Right atrium auricular region (tissue), 2 donors: Measurements from ENCODE around the gene CEP128. TPM values are rescaled to one million over a fixed set of nuclear protein-coding genes. Genes with fewer than 3 reads are reported as not detected.

Experiments used
- DNase-seq: peaks from one replicate; pipeline ENCODE4 v3.0.0-alpha.2; 2019; ENCODE audit warnings: low spot score
- H3K27ac ChIP-seq, 2 donors: fragments of 200-600 bp; sonication (generic); 1 replicate in 1 of 2; 2 replicates in 1 of 2; pipeline ENCODE4 v1.5.1; 2016 to 2019
- H3K27me3 ChIP-seq, 2 donors: fragments of 200-600 bp; sonication (generic); one replicate each; pipeline versions ENCODE4 v1.5.1 to v1.6.0; 2017 to 2019
- H3K36me3 ChIP-seq: fragments of 200-600 bp; sonication (generic); one replicate; pipeline ENCODE4 v1.5.1; 2016
- H3K4me1 ChIP-seq, 2 donors: fragments of 200-600 bp; sonication (generic); one replicate each; pipeline versions ENCODE4 v1.5.1 to v1.6.0; 2017 to 2019
- H3K4me3 ChIP-seq, 2 donors: fragments of 200-600 bp; sonication (generic); 1 replicate in 1 of 2; 2 replicates in 1 of 2; pipeline ENCODE4 v1.5.1; 2017 to 2019; ENCODE audit warnings: mild to moderate bottlenecking in 1 of 2, moderate library complexity in 1 of 2
- H3K9me3 ChIP-seq, 2 donors: fragments of 200-600 bp; sonication (generic); one replicate each; pipeline ENCODE4 v1.5.1; 2019
- total RNA-seq, 2 donors: library from RNA; depleted of rRNA; stranded (reverse); fragments of >200 nt; gene quantifications; one replicate each; pipeline ENCODE4 v1.1.0, GENCODE V29; 2016
- TF ChIP-seq, protein P1 (sequence below), 2 donors: fragments of 200-600 bp; sonication (generic); IDR thresholded peaks; one replicate each; pipeline ENCODE4 v1.5.1; 2019; ENCODE audit warnings: antibody characterized with exemption in 2 of 2

CEP128 gene
- total RNA-seq: 1 to 10 TPM; 1.3 to 2.7 TPM

- Histone ChIP-seq H3K36me3 (no peaks in the 10 kb centered on the region), H3K4me1 (peaks cover 0 to 15% of the 10 kb centered on the region in 2 donors), H3K27me3 (no peaks in the 10 kb centered on the region), H3K9me3 (no peaks in the 10 kb centered on the region), H3K27ac (peak within 1 kb of the TSS; percentile 67 to 72), H3K4me3 (peak within 1 kb of the TSS; percentile 51 to 76)
- TF ChIP-seq, protein P1, sequence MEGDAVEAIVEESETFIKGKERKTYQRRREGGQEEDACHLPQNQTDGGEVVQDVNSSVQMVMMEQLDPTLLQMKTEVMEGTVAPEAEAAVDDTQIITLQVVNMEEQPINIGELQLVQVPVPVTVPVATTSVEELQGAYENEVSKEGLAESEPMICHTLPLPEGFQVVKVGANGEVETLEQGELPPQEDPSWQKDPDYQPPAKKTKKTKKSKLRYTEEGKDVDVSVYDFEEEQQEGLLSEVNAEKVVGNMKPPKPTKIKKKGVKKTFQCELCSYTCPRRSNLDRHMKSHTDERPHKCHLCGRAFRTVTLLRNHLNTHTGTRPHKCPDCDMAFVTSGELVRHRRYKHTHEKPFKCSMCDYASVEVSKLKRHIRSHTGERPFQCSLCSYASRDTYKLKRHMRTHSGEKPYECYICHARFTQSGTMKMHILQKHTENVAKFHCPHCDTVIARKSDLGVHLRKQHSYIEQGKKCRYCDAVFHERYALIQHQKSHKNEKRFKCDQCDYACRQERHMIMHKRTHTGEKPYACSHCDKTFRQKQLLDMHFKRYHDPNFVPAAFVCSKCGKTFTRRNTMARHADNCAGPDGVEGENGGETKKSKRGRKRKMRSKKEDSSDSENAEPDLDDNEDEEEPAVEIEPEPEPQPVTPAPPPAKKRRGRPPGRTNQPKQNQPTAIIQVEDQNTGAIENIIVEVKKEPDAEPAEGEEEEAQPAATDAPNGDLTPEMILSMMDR (IDR thresholded peaks at IDR 0.05): no peak
- DNase-seq: peak; percentile 92
Observed at GRCh38 chr14:80941241-80942185, at the start of gene CEP128. Gene CEP128, minus strand, starts transcription at chr14:80941738.

DNA sequence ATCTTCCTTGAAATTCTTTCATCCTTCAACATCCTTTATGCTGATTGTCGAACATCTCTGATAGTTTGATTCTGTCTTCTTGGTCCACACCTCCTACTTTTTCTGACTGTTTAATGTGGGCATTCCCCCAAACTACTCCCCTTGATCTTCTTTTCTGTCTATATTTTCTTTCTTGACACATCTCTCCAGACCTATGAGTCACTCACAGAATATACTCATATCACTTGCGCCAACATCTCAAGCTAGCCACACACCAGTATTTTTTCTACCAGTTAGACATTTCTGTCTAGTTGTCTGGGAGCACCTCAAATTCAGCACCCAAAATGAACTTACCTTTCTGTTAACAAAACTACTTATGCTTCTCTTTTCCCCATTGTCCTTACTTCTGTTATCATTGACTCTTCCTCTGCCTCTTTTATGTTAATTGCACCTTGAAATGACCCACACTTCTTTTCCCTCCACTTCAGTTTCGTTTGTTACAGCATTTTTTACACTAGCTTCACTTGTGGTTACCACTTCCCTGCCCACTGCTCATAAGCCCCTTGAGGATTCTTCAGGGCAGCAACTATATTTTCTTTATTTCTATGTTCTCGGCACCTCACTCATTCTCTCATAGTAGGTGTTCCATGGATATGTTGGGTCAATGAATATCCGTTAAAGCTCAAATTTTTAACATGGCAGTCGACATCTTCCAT lies 47.3 kb upstream of the CEP128 start:
- Histone ChIP-seq H3K4me1 (no peaks in the 10 kb centered on the region), H3K4me3 (no peak overlapping the region), H3K27ac (no peak overlapping the region), H3K9me3 (no peaks in the 10 kb centered on the region), H3K27me3 (no peaks in the 10 kb centered on the region), H3K36me3 (no peaks in the 10 kb centered on the region)
- TF ChIP-seq, protein P1 (IDR thresholded peaks at IDR 0.05): no peak
- no peak for DNase-seq

DNA sequence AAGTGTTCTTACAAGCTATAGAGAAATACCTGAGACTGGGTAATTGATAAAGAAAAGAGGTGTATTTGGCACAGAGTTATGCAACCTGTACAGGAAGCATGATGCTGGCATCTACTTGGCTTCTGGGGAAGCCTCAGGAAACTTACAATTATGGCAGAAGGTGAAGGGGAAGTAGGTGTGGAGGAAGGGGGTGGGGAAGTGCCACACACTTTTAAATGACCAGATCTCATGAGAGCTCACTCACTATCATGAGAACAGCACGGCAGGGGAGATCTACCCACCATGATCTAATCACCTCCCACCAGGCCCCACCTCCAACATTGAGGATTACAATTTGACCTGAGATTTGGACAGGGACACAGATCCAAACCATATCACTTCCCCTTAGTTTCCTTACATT lies 46.7 kb upstream of the CEP128 start:
- Histone ChIP-seq H3K36me3 (no peaks in the 10 kb centered on the region), H3K27me3 (no peaks in the 10 kb centered on the region), H3K4me1 (no peaks in the 10 kb centered on the region), H3K27ac (no peak overlapping the region), H3K4me3 (no peak overlapping the region), H3K9me3 (no peaks in the 10 kb centered on the region)
- DNase-seq: no peak
- TF ChIP-seq, protein P1 (IDR thresholded peaks at IDR 0.05): no peak

- Histone ChIP-seq H3K4me1 (no peaks in the 10 kb centered on the region), H3K36me3 (no peaks in the 10 kb centered on the region), H3K9me3 (no peaks in the 10 kb centered on the region), H3K27me3 (no peaks in the 10 kb centered on the region), H3K4me3 (no peak overlapping the region), H3K27ac (no peak overlapping the region)
- peak; percentile 67 for DNase-seq
- TF ChIP-seq, protein P1 (IDR thresholded peaks at IDR 0.05): peak; percentile 67 to 91
Observed at GRCh38 chr14:80987235-80988032, 45.9 kb upstream of the CEP128 start.

GRCh38 chr14:80982711-80983110 lies 41.2 kb upstream of the CEP128 start:
- no peak for DNase-seq
- Histone ChIP-seq H3K27me3 (no peaks in the 10 kb centered on the region), H3K4me3 (no peak overlapping the region), H3K4me1 (no peaks in the 10 kb centered on the region), H3K27ac (no peak overlapping the region), H3K9me3 (no peaks in the 10 kb centered on the region), H3K36me3 (no peaks in the 10 kb centered on the region)
- TF ChIP-seq, protein P1 (IDR thresholded peaks at IDR 0.05): no peak
